Mucosa of stomach (tissue), 1 donor: ENCODE results near the gene HRAS.

ENCODE experiments used
- H3K27me3 ChIP-seq: one replicate; pipeline ENCODE4 v1.7.0; 2013; ENCODE audit warnings: mild to moderate bottlenecking, low read length; ENCODE audit not compliant: control insufficient read depth, insufficient read depth
- H3K36me3 ChIP-seq: one replicate; pipeline ENCODE4 v1.7.0; 2013; ENCODE audit warnings: low read length; ENCODE audit not compliant: control insufficient read depth, insufficient read depth
- H3K4me1 ChIP-seq: one replicate; pipeline ENCODE4 v1.7.0; 2013; ENCODE audit warnings: mild to moderate bottlenecking, low read length; ENCODE audit not compliant: control insufficient read depth, insufficient read depth
- H3K4me3 ChIP-seq: one replicate; pipeline ENCODE4 v1.7.0; 2013; ENCODE audit warnings: low read length
- H3K9ac ChIP-seq: one replicate; pipeline ENCODE4 v1.7.0; 2013; ENCODE audit warnings: mild to moderate bottlenecking, low read length, moderate library complexity
- H3K9me3 ChIP-seq: one replicate; pipeline ENCODE4 v1.7.0; 2013; ENCODE audit warnings: mild to moderate bottlenecking, low read length, moderate library complexity; ENCODE audit not compliant: control insufficient read depth
- donor health status: Pancreatic carcinoma.

HRAS gene

DNA sequence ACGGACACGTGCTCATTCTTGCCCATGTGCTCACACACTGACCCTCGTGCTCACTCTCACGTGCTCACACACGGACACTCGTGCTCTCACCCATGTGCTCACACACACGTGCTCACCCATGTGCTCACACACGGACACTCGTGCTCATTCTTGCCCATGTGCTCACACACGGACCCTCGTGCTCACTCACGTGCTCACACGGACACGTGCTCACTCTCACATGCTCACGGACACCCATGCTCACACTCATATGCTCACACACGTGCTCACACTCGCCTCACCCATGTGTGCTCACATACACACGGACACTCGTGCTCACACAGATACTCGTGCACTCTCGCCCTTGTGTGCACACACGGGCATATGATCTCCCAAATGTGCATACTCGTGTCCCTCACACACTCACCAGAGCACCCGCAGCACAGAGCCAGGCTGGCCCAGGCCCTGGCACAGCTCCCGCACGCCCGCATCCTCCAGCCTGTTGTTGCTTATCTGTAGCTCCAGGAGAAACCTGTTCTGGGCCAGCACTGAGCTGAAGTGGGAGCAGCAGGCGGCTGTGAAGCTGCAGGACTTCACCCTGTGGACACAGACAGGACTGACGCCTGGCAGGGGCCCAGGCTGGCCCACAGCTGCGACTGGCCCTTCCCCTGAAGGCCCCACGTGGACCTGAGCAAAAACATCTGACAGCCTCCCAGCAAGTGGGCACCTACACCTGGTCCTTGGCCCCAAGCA, 37.6 kb downstream of the HRAS start:
- H3K9ac ChIP-seq = no peak overlapping the region

DNA sequence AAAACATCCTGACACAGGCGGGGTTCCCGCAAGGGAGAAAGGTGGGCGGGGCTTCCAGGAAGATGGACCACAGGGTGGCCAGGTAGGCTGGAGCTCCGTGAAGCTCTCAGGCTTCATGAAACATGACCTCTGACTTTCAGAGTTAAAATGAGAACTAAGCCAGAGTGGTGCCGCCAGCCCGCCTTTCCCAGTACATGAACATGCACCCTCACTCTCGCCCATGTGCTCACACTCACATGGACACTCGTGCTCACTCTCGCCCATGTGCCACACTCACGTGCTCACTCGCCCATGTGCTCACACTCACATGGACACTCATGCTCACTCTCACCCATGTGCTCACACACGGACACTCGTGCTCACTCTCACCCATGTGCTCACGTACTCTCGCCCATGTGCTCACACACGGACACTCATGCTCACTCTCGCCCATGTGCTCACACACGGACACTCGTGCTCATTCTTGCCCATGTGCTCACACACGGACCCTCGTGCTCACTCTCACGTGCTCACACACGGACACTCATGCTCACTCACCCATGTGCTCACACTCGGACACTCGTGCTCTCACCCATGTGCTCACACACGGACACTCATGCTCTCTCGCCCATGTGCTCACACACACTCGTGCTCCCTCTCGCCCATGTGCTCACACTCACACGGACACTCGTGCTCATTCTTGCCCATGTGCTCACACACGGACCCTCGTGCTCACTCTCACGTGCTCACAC, 38.4 kb downstream of the HRAS start:
- Histone ChIP-seq H3K4me1 (peaks cover 5% of the 10 kb centered on the region), H3K4me3 (no peak overlapping the region), H3K9me3 (no peaks in the 10 kb centered on the region), H3K9ac (no peak overlapping the region), H3K36me3 (peaks cover 27% of the 10 kb centered on the region), H3K27me3 (no peaks in the 10 kb centered on the region)

More for the DNA sequence above, 37.6 kb downstream of the HRAS start:
- Histone ChIP-seq H3K4me1 (peaks cover 10% of the 10 kb centered on the region), H3K9me3 (no peaks in the 10 kb centered on the region), H3K36me3 (peaks cover 27% of the 10 kb centered on the region), H3K27me3 (no peaks in the 10 kb centered on the region), H3K4me3 (no peak overlapping the region)

DNA sequence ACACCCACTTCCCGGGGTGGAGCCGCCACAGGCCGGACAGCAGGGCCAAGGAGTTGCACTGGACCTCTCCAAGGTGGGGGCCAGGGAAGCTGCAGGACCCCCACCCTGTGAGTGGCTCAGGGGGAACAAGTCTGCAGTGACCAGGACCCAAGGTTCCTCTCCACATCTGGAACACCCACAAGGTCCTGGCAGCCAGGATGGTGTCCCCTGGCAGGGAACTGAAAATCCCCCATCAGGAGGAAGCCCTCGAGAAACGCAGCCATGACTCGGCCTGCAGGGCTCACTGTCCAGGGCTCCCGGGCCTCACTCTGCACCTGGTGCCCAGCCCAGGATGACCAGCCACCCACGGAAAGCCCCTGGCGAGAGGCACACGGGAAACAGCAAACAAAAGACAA, 39.8 kb downstream of the HRAS start:
- no peaks in the 10 kb centered on the region for H3K9me3 ChIP-seq
- H3K4me1 ChIP-seq = no peaks in the 10 kb centered on the region
- no peak overlapping the region for H3K4me3 ChIP-seq
- H3K27me3 ChIP-seq = no peaks in the 10 kb centered on the region
- H3K36me3 ChIP-seq = peaks cover 25% of the 10 kb centered on the region
- H3K9ac ChIP-seq = no peak overlapping the region

DNA sequence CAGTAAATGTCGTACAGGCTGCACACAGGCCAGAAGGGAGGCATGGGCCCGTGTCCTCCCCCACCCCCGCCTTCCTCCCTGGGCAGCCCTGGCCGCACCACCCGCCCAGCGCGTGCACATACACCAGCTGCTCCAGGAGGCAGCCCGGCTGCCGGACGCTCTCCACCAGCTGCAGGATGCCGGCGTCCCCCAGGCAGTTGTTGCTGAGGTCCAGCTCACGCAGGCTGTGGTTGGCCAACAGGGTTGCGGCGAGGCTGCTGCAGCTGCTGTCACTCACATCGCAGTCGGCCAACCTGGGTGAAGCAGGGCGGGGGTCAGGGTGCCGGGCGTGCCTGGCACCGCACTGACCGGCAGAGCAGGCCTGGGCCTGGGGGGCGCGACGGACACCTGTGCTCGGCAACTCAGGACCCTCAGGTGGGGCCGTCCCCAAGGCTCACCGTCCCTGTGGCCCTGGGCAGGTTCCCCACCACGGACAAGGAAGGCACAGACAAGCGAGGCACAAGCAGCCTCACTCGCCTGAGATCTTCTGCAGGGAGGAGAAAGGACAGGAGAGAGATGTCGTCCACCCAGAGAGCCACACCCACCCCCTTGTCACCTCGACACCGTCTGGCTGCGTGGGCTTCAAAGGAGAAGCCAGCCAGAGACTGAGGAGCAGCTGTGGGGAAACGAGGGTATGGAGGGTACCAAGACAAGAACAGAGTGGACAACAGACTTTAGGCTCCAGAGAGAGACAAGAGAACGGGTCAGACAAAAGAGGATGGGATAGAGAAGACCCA, 40.4 kb downstream of the HRAS start:
- Histone ChIP-seq H3K36me3 (peaks cover 22% of the 10 kb centered on the region), H3K9me3 (no peaks in the 10 kb centered on the region), H3K9ac (no peak overlapping the region), H3K4me1 (no peaks in the 10 kb centered on the region), H3K4me3 (no peak overlapping the region), H3K27me3 (no peaks in the 10 kb centered on the region)

DNA sequence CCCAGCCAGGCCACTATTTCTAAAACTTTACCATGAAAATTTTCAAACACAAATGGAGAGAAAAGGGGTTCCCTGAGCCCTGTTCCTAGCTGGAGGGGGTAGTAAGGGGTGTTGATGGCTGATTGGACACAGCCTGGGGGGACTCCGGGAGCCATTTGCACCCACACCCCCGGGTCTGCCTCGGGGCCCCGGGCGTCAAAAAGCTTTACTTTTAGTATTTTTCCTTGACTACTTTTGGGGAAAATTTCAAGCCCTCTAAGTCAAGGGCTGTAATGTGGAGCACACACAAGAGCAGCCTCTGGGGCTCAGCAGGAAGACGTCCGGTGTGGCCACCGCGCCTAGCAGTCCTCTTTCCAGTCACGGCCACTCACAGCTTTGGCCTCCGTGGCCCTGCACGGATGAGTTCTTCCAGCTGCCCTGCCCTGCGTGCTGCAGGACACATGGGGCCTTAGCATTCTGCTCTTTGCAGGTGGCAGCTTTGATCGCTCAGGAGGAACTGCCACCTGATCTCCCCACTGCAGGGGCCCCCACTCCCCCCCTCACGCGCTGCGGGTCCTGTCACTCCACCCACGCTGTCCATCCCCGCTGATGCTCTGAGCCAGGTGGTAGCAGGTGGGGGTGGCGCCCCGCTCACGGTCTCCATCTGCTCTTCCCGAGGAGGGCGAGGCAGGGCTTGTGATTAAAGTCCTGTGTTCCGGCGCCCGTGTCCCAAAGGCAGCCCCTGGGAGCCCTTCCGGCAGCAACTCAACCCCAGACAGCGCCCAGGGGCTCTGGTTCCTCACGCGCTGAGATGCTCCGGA, 42.7 kb downstream of the HRAS start:
- no peaks in the 10 kb centered on the region for H3K9me3 ChIP-seq
- H3K4me1 ChIP-seq = peaks cover 4% of the 10 kb centered on the region
- no peak overlapping the region for H3K9ac ChIP-seq
- H3K27me3 ChIP-seq = no peaks in the 10 kb centered on the region
- H3K36me3 ChIP-seq = peaks cover 3% of the 10 kb centered on the region
- no peak overlapping the region for H3K4me3 ChIP-seq

DNA sequence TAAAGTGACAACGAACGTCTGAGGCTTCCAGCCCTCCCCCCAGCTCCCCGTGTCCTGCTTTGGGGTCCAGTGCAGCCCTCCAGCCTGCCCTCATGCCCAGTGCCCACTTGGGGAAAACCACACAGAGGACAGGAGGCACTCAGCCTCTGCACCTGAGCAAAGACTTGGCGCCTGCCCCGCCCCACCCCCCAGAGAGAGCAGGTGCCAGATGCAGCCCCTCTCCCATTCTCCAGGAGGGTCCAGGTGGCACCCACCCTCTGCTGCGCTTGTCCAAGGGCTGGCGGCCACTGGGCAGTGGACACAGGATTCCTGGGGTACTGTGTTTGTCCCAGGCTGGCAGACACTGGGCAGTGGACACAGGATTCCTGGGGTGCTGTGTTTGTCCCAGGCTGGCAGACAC, 44.0 kb downstream of the HRAS start:
- H3K9me3 ChIP-seq = no peaks in the 10 kb centered on the region
- H3K4me1 ChIP-seq = peaks cover 7% of the 10 kb centered on the region
- H3K4me3 ChIP-seq = no peak overlapping the region
- no peaks in the 10 kb centered on the region for H3K27me3 ChIP-seq
- no peak overlapping the region for H3K9ac ChIP-seq
- no peaks in the 10 kb centered on the region for H3K36me3 ChIP-seq

DNA sequence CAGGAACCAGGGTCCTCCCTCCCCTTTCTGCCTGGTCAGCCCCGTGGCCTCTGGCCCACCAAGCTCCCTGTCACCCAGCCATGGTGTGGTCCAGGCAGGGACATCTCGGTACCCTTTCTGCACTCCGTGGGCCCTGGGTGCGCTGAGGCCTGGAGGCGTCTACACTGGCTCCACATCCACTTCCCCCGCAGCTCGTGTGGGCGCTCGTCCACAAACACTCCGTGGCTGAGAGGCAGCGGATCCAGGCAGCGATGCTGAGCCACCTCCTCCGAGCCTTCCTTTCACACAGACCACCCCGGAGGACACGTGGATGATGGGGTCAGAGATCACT, 44.5 kb downstream of the HRAS start:
- Histone ChIP-seq H3K36me3 (no peaks in the 10 kb centered on the region), H3K27me3 (no peaks in the 10 kb centered on the region), H3K4me1 (peaks cover 7% of the 10 kb centered on the region), H3K9ac (no peak overlapping the region), H3K9me3 (no peaks in the 10 kb centered on the region), H3K4me3 (no peak overlapping the region)

DNA sequence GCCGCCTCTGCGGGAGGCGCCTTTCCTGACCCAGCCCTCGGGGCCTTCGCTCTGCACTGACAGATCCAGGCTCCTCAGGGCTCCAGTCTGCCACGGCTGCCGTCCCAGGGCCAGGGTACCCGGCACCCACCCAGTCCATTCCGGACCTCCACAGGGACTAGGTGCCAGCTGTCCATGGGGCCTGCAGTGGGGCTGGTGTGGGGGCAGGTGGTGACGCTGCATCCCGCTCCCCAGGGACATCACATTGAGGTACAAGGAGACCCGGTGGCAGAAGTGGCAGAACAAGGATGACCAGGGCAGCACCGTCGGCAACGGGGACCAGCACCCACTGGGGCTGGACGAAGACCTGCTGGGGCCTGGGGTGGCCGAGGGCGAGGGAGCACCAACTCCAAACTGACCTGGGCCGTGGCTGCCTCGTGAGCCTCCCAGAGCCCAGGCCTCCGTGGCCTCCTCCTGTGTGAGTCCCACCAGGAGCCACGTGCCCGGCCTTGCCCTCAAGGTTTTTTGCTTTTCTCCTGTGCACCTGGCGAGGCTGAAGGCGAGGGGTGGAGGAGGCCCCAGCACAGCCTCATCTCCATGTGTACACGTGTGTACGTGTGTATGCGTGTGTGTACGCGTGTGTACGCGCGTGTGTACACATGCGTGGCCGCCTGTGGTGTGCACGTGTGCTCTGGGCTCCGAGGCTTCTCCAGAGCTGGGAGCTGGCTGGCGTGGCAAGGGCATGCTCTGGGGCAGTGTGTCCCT, 45.0 kb downstream of the HRAS start:
- H3K36me3 ChIP-seq = no peaks in the 10 kb centered on the region
- H3K9ac ChIP-seq = no peak overlapping the region
- H3K4me3 ChIP-seq = no peak overlapping the region
- peaks cover 7% of the 10 kb centered on the region for H3K4me1 ChIP-seq
- H3K9me3 ChIP-seq = no peaks in the 10 kb centered on the region
- H3K27me3 ChIP-seq = no peaks in the 10 kb centered on the region

DNA sequence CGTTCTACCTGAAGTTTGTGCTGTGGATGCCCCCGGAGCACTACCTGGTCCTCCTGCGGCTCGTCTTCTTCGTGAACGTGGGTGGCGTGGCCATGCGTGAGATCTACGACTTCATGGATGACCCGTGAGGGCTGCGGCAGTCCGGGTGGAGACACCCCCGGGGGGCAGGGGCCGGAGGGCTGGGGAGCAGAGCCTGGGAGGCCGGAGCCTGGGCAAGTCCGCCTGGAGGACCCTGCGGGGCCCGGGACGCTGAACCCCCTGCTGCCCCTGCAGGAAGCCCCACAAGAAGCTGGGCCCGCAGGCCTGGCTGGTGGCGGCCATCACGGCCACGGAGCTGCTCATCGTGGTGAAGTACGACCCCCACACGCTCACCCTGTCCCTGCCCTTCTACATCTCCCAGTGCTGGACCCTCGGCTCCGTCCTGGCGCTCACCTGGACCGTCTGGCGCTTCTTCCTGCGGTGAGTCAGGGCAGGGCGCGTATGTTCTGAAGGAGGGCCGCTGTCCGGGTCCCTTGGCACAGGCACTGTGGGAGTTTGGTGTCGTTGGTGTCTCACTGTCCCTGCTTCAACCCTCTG, 45.7 kb downstream of the HRAS start:
- H3K36me3 ChIP-seq = no peaks in the 10 kb centered on the region

DNA sequence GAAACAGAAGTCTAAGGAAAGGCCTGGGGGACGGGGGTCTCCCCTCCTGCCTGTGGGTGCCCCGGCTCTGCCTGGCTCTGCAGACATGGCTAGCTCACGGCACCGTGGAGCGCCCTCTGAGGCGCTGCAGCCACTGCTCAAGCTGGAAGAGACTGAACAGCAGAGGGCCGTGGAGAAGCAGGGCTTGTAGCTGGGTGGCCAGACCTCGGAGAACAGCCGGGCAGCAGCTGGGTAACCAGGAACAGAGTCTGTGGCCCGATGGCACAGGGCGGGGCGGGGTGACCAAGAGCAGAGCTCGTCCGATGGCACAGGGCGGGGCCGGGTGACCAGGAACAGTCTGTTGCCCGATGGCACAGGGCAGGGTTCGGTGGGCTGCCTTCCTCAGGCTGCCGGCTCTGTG, 46.4 kb downstream of the HRAS start:
- H3K9ac ChIP-seq = no peak overlapping the region
- no peak overlapping the region for H3K4me3 ChIP-seq
- H3K4me1 ChIP-seq = peaks cover 7% of the 10 kb centered on the region
- H3K27me3 ChIP-seq = no peaks in the 10 kb centered on the region
- H3K36me3 ChIP-seq = no peaks in the 10 kb centered on the region
- H3K9me3 ChIP-seq = no peaks in the 10 kb centered on the region

More for the DNA sequence above, 45.7 kb downstream of the HRAS start:
- no peak overlapping the region for H3K9ac ChIP-seq
- no peak overlapping the region for H3K4me3 ChIP-seq
- H3K9me3 ChIP-seq = no peaks in the 10 kb centered on the region
- no peaks in the 10 kb centered on the region for H3K27me3 ChIP-seq
- H3K4me1 ChIP-seq = peaks cover 7% of the 10 kb centered on the region

DNA sequence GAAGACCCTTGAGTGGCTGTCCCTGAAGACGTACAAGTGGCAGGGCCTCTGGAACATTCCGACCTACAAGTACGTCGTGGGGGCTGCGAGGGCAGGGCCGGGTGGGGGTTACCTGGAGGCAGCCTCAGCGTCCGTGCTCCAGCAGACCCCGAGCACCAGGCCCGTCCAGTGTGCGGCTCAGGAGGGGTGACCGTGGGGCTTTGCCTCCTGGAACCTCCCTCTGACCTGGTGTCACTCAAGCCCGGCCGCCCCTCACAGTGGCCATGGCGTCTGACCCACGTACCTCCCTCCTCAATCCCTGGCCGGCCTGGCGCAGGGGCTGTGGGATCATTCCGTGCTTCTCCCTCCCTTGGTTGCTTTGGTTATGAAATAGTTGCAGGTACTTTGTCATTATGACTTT, 46.8 kb downstream of the HRAS start:
- Histone ChIP-seq H3K36me3 (no peaks in the 10 kb centered on the region), H3K4me3 (no peak overlapping the region), H3K27me3 (no peaks in the 10 kb centered on the region), H3K9ac (no peak overlapping the region), H3K9me3 (no peaks in the 10 kb centered on the region), H3K4me1 (peaks cover 7% of the 10 kb centered on the region)
